Measurements from ENCODE around the gene SELENOO. TPM values are rescaled to one million over a fixed set of nuclear protein-coding genes. Genes with fewer than 3 reads are reported as not detected.

The SELENOO gene
- polyA plus RNA-seq, 1 of the 3 experiments (the other 2 are of a cell fraction), result 26.7 TPM

GRCh38 chr22:50182176-50183081 lies 18.4 kb upstream of the SELENOO start:
- H3K9me3 ChIP-seq, result no peaks in the 10 kb centered on the region
- no peak overlapping the region for H2AFZ ChIP-seq (ENCODE audit: low read depth)
- ChIA-PET POLR2A (no interaction called here), CTCF (interaction anchor here (1.2 kb wide), 1 partner anchor 12 kb away, joined by 3 read pairs; the partner anchor contains the start of gene PANX2)
- no peaks in the 10 kb centered on the region for H3K36me3 ChIP-seq (replicated peaks in 1 of 2; ENCODE audit: control insufficient read depth in 1 of 2, insufficient read depth in 2 of 2, low read length in 1 of 2)
- peaks cover 14% of the 10 kb centered on the region for H3K79me2 ChIP-seq (ENCODE audit: insufficient read depth)
- H3K9me2 ChIP-seq, result no peaks in the 10 kb centered on the region
- no peaks in the 10 kb centered on the region for H3F3A ChIP-seq (replicated peaks; ENCODE audit: insufficient read depth)
- DNase-seq, result no peak
- H3K9ac ChIP-seq, result no peak overlapping the region
- H3K4me1 ChIP-seq (ENCODE audit: control insufficient read depth in 1 of 2, insufficient read depth in 2 of 2, low read depth in 1 of 2, low read length in 1 of 2), result peaks cover 0 to 23% of the 10 kb centered on the region in 2 experiments; a peak in 2 of 4 replicates
- no peaks in the 10 kb centered on the region for H4K20me1 ChIP-seq (ENCODE audit: insufficient read depth)
- TF ChIP-seq TEAD4 (IDR thresholded peaks at IDR 0.05; ENCODE audit: borderline replicate concordance, insufficient read depth) (no peak), YY1 (IDR thresholded peaks at IDR 0.05; ENCODE audit: low read depth) (no peak), ZBTB33 (IDR thresholded peaks at IDR 0.05; ENCODE audit: borderline replicate concordance, low read depth) (no peak), MEF2A (IDR thresholded peaks at IDR 0.05; ENCODE audit: borderline replicate concordance, low read depth) (no peak), RFX5 (IDR thresholded peaks at IDR 0.05; ENCODE audit: low read length) (no peak), GATA2 (CRISPR knock-in tag; IDR thresholded peaks at IDR 0.05) (no peak), USF1 (IDR thresholded peaks at IDR 0.05; ENCODE audit: borderline replicate concordance, low read depth) (no peak), TCF12 (IDR thresholded peaks at IDR 0.05) (no peak), MXI1 (IDR thresholded peaks at IDR 0.05; ENCODE audit: low read depth, low read length) (no peak), GABPA (IDR thresholded peaks at IDR 0.05; ENCODE audit: low read depth) (no peak), SIN3A (IDR thresholded peaks at IDR 0.05; ENCODE audit: borderline replicate concordance, low read depth, low read length) (no peak), CTCF (IDR thresholded peaks at IDR 0.05) (no peak), RXRA (IDR thresholded peaks at IDR 0.05; ENCODE audit: borderline replicate concordance, low read depth) (no peak), TAF1 (IDR thresholded peaks at IDR 0.05; ENCODE audit: borderline replicate concordance, low read depth, low read length) (no peak), ELF1 (IDR thresholded peaks at IDR 0.05) (no peak), JUND (IDR thresholded peaks at IDR 0.05) (no peak), CHD2 (IDR thresholded peaks at IDR 0.05; ENCODE audit: low read length, partially characterized antibody) (no peak)
- 88% methylated on average over 13 of the region's 31 CpGs for WGBS (ENCODE audit: low lambda C conversion rate)
- H3K27me3 ChIP-seq (ENCODE audit: insufficient read depth), result no peaks in the 10 kb centered on the region
- no peak overlapping the region for H3K4me3 ChIP-seq (ENCODE audit: low read depth in 2 of 2, low read length in 1 of 2)
- H3K27ac ChIP-seq (ENCODE audit: low read depth in 2 of 2, low read length in 1 of 2), result no peak overlapping the region
- no peak overlapping the region for H3K4me2 ChIP-seq
